CD4-positive, alpha-beta T cell (primary cell): Measurements from ENCODE around the gene RBMS3. TPM values are rescaled to one million over a fixed set of nuclear protein-coding genes. Genes with fewer than 3 reads are reported as not detected.

Source experiments
- ATAC-seq: fragments of 200-7000 bp; cut with Tn5 transposase; one replicate; pipeline ENCODE4 v1.10.0; 2022; ENCODE audit warnings: mild to moderate bottlenecking; ENCODE audit not compliant: poor library complexity
- CTCF ChIA-PET: fragments of 350-600 bp; sonication (Branson Sonifier 250); formaldehyde crosslinking; loops from one replicate; lab custom pipeline; 2021; ENCODE audit warnings: antibody characterized with exemption, inconsistent platforms; lab: Charles Lee
- POLR2A ChIA-PET: fragments of 350-600 bp; sonication (Branson Sonifier 250); formaldehyde crosslinking; loops from one replicate; lab custom pipeline; 2021; ENCODE audit warnings: antibody characterized with exemption, inconsistent platforms; lab: Charles Lee
- DNase-seq, 14 experiments: peaks; one replicate each; pipeline ENCODE4 v3.0.0-alpha.2; 2013 to 2020; ENCODE audit warnings: mixed read lengths in 2 of 14
- H3K27ac ChIP-seq, 2 donors: one replicate each; pipeline versions ENCODE4 v1.5.1 to v1.7.0; 2013; ENCODE audit warnings: low read length in 2 of 2, low read depth in 1 of 2, mild to moderate bottlenecking in 1 of 2
- H3K27me3 ChIP-seq, 2 experiments: 1 replicate in 1 of 2; 2 replicates in 1 of 2; pipeline versions ENCODE4 v1.6.1 to v1.7.0; 2013; ENCODE audit warnings: low read length in 2 of 2, control low read depth in 1 of 2, mild to moderate bottlenecking in 1 of 2, moderate library complexity in 1 of 2; ENCODE audit not compliant: insufficient read depth in 2 of 2, control insufficient read depth in 1 of 2
- H3K36me3 ChIP-seq: one replicate; pipeline ENCODE4 v1.6.1; 2013; ENCODE audit warnings: low read length, control low read depth; ENCODE audit not compliant: insufficient read depth
- H3K4me1 ChIP-seq: one replicate; pipeline ENCODE4 v1.6.1; 2013; ENCODE audit warnings: low read length, control low read depth; ENCODE audit not compliant: insufficient read depth
- H3K4me3 ChIP-seq: one replicate; pipeline ENCODE4 v1.5.1; 2013; ENCODE audit warnings: mild to moderate bottlenecking, low read length, moderate library complexity
- H3K9me3 ChIP-seq, 2 experiments: 1 replicate in 1 of 2; 2 replicates in 1 of 2; pipeline versions ENCODE4 v1.6.1 to v1.7.0; 2013; ENCODE audit warnings: low read length in 2 of 2, mild to moderate bottlenecking in 2 of 2, control low read depth in 1 of 2, moderate library complexity in 1 of 2; ENCODE audit not compliant: control insufficient read depth in 1 of 2, insufficient read depth in 1 of 2
- H3K27ac Mint-ChIP-seq: one replicate; pipeline ENCODE4 v1.8.0; 2020; ENCODE audit warnings: mixed read lengths
- H3K27me3 Mint-ChIP-seq: one replicate; pipeline ENCODE4 v1.8.0; 2021; ENCODE audit warnings: mixed read lengths
- H3K36me3 Mint-ChIP-seq: one replicate; pipeline ENCODE4 v1.8.0; 2021; ENCODE audit warnings: low read depth, mixed read lengths
- H3K4me1 Mint-ChIP-seq: one replicate; pipeline ENCODE4 v1.8.0; 2021; ENCODE audit warnings: low read depth, mixed read lengths
- H3K4me3 Mint-ChIP-seq: one replicate; pipeline ENCODE4 v1.8.0; 2020; ENCODE audit warnings: mild to moderate bottlenecking, mixed read lengths
- H3K9me3 Mint-ChIP-seq: one replicate; pipeline ENCODE4 v1.8.0; 2020; ENCODE audit warnings: mixed read lengths
- CTCF ChIP-seq: fragments of 200-600 bp; IDR thresholded peaks from one replicate; pipeline ENCODE4 v1.8.0; 2022; ENCODE audit warnings: antibody characterized with exemption, mild to moderate bottlenecking
- intact Hi-C, 2 experiments: fragments of 100-400 bp; cut with DNase I in 1 of 2; cut with micrococcal nuclease in 1 of 2; formaldehyde crosslinking; loops; one replicate each; pipeline versions ENCODE4 v1.15.1 to v1.9.0; 2023 to 2025; cut with DNase I, micrococcal nuclease
- total RNA-seq, 174 experiments: library from RNA in 2 of 174; stranded (reverse) in 2 of 174; gene quantifications; one replicate each; pipeline ENCODE4 v1.2.3 and lab custom pipeline; 2021 to 2026

Gene RBMS3
- total RNA-seq, 2 experiments from 2014 or later = 1.6 to 1.7 TPM

- H3K36me3 Mint-ChIP-seq = no peaks in the 10 kb centered on the region
- no peaks in the 10 kb centered on the region for H3K9me3 Mint-ChIP-seq
- CTCF ChIA-PET = no interaction called here
Observed at GRCh38 chr3:29628795-29629194, 347.9 kb downstream of the RBMS3 start.

GRCh38 chr3:29635888-29636287 is 355.0 kb downstream of the RBMS3 start:
- intact Hi-C loops = no loop called here

More at GRCh38 chr3:29628795-29629194, 347.9 kb downstream of the RBMS3 start:
- no peak overlapping the region for H3K27ac ChIP-seq
- no peaks in the 10 kb centered on the region for H3K4me1 ChIP-seq
- POLR2A ChIA-PET = no interaction called here
- TF ChIP-seq CTCF = no peak
- H3K27me3 ChIP-seq = no peaks in the 10 kb centered on the region
- Mint-ChIP-seq H3K4me3 (no peak overlapping the region), H3K27me3 (no peaks in the 10 kb centered on the region), H3K27ac (no peak overlapping the region), H3K4me1 (no peaks in the 10 kb centered on the region)
- DNase-seq (no peak), ATAC-seq (no peak)
- H3K4me3 ChIP-seq = no peak overlapping the region
- no peaks in the 10 kb centered on the region for H3K9me3 ChIP-seq
- intact Hi-C loops = no loop called here
- H3K36me3 ChIP-seq = no peaks in the 10 kb centered on the region

GRCh38 chr3:29637068-29637467 is 356.2 kb downstream of the RBMS3 start:
- no peaks in the 10 kb centered on the region for H3K36me3 ChIP-seq
- Mint-ChIP-seq H3K4me3 (no peak overlapping the region), H3K27me3 (no peaks in the 10 kb centered on the region), H3K9me3 (no peaks in the 10 kb centered on the region), H3K27ac (no peak overlapping the region), H3K4me1 (no peaks in the 10 kb centered on the region), H3K36me3 (no peaks in the 10 kb centered on the region)
- no peak overlapping the region for H3K4me3 ChIP-seq
- H3K4me1 ChIP-seq = no peaks in the 10 kb centered on the region
- POLR2A ChIA-PET = no interaction called here
- DNase-seq (no peak), ATAC-seq (no peak)
- no peak overlapping the region for H3K27ac ChIP-seq
- no peaks in the 10 kb centered on the region for H3K27me3 ChIP-seq
- intact Hi-C loops = no loop called here
- CTCF ChIA-PET = no interaction called here
- TF ChIP-seq CTCF = no peak
- no peaks in the 10 kb centered on the region for H3K9me3 ChIP-seq

More at GRCh38 chr3:29635888-29636287, 355.0 kb downstream of the RBMS3 start:
- POLR2A ChIA-PET = no interaction called here
- Mint-ChIP-seq H3K9me3 (no peaks in the 10 kb centered on the region), H3K27me3 (no peaks in the 10 kb centered on the region), H3K4me3 (no peak overlapping the region), H3K36me3 (no peaks in the 10 kb centered on the region), H3K27ac (no peak overlapping the region), H3K4me1 (no peaks in the 10 kb centered on the region)
- CTCF ChIA-PET = no interaction called here
- Histone ChIP-seq H3K36me3 (no peaks in the 10 kb centered on the region), H3K9me3 (no peaks in the 10 kb centered on the region), H3K4me3 (no peak overlapping the region), H3K4me1 (no peaks in the 10 kb centered on the region), H3K27ac (no peak overlapping the region), H3K27me3 (no peaks in the 10 kb centered on the region)
- ATAC-seq (no peak), DNase-seq (no peak)
- no peak for TF ChIP-seq CTCF
